SH-SY5Y (cell line): ENCODE measurements around the gene AHI1.

Experiments
- GATA2 ChIP-seq: IDR thresholded peaks from 2 replicates; pipeline ENCODE4 v1.6.1; 2011; ENCODE audit warnings: mild to moderate bottlenecking, low read depth, low read length
- GATA3 ChIP-seq: IDR thresholded peaks from 2 replicates; pipeline ENCODE4 v1.6.1; 2011; ENCODE audit warnings: low read depth, mild to moderate bottlenecking, low read length, moderate library complexity

DNA sequence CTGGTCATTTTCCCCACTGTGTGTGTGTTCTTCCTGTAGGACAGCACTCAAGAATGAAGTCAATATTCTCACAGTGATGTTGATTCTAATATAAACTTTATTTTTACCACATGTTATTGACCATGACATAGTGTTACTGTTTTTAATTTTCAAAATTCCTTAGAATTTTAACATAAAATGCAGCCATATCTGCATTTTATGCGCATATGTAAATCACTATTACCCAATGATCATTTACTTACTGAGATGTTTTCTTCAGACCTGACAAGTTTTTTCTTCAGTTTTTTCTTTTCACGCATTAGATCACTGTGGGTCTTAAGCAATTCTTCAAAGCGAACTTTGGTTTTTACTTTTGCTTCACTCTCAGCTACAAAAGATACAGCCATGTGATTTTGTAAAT is 7.2 kb downstream of the AHI1 start:
- no peak for TF ChIP-seq GATA3
- no peak for TF ChIP-seq GATA2
